K562 treated with DMSO at 1 percent for 4 hours (cell line): Measurements from ENCODE around the gene S100A8. TPM values are rescaled to one million over a fixed set of nuclear protein-coding genes. Genes with fewer than 3 reads are reported as not detected.

Source experiments
- total RNA-seq: library from RNA; unstranded; fragments of 300-600 nt; gene quantifications from 2 replicates; pipeline ENCODE4 v1.2.3, GENCODE V29; 2022; ENCODE audit not compliant: insufficient read depth

The S100A8 gene
- not detected in 2 replicates for total RNA-seq

DNA sequence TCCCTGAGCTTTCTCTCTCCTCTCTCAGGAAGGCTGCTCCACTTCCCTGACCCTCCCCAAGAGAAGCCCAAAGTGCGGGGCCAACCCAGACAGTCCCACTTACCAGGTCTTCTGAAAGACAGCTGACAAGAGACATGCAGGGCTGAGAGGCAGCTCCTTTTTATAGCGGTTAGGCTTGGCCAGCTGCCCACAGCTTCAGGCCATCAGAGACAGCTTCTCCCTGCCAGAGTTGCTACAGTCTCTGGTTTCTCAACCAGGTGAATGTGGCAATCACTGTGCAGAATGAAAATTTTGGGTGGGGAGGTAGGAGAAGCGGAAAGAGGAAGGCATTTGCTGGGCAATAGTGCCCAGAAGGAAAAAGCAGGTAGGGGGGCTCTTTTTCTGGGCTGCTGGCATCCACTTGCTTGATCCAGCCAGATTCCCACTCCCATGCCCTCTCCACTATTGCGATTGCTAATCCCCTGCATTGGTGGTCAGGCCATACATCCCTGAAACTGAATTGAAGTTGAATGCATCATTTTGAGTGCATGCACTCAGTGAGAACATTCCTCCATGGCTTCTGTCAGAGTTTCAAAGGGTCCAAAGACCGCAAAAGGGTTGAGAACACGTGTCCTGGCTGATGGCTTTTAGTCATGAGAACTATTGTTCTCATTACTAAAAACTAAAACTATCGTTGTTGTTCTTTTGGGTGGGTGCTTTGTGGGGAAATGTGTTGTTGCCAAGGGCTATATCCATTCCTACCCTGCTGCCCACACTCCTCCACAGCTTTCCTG lies at the start of gene S100A8:
S100A8 (minus strand) TSS at position 136 of the 773 bp plus-strand sequence. CDS start 538 bp downstream, outside the sequence.

DNA sequence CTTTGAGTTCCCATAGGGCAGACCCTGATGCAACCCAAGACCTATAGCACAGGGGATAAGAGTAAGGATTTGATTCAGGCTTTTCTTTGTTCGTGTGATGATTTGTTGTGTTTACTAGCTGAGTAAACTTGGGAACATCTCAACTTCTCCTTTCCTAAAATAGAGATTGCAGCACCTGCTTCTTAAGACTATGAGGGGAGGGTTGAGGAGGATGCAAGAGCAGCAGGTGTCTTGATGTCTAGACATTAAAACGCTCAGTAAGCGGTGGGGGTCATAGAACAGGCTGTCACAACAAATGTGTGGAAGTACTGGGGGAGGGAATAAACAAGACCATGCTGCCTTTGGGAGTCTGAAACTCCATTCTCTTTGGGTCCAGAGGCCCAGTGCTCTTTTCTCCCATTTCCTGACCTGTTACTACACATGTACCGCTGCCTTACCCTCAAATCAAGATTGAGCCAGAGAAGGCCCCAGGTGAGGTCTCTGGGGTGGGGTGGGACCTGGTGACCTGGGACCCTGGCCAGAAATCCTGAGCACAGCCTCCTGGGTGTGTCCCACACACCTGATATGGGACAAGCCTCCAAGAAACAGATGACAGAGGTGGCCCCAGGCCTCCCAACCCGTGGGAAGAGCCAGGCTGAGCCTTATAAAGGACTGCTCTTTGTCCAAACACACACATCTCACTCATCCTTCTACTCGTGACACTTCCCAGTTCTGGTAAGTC lies 25.1 kb upstream of the S100A8 start, which contains the start of gene S100A7A:
S100A7A (plus strand) TSS at position 671 of the 721 bp plus-strand sequence. CDS start 1,563 bp downstream, outside the sequence.

DNA sequence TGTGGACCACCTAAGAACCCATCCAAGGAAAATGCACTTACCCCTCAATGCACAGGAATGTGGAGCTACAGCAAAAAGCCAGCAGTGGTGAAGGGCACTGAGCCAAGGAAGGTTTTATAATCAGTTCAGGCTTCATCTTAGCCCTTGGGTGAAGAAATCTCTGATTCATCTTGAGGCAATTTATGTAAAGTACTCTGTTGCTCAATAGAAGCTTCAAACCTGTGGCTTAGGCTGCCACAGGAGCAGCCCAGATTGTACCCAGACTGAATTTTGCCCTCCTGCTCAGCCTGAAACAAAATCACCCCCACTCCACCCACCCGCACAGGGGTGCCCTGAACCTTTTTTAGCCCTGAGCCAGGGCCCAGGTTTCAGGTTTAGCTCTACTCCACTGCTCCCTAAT lies 15.4 kb downstream of the S100A8 start, which contains the start of gene S100A12:
S100A12 (minus strand) TSS at position 111 of the 400 bp plus-strand sequence. CDS start 1,029 bp downstream, outside the sequence.

DNA sequence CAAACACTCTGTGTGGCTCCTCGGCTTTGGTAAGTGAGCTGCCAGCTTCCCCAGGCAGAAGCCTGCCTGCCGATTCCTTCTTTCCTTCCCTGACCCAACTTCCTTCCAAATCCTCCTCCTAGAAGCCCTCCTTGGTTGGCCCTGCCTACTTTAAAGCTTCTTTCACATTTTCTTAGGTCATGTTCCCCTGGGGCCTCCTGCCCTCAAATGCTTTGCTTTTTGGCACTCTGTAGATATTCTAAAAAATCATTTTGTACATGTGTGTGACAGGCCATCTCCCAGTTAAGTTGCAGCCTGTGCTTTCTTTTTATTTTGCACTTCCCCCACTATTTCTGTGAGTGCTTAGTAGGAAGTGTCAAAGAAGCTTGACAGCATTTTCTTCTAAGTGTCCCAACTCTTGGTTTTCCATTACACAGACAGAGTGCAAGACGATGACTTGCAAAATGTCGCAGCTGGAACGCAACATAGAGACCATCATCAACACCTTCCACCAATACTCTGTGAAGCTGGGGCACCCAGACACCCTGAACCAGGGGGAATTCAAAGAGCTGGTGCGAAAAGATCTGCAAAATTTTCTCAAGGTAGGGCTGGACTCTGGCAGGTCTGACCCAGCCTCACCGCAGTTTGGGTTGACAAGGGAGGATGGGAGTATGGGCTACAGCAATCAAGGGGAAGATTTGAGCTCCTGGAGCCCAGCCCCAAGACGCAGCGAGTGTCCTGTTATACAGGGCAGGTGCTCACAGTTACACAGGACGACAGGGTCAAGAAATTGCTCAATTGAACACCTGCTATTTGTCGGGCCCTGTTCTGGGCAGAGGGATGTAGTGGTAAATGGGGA lies 32.8 kb downstream of the S100A8 start, which contains the start of gene S100A9:
S100A9 (plus strand) TSS at position 2 of the 838 bp plus-strand sequence; CDS start at position 432, 430 bp downstream.

DNA sequence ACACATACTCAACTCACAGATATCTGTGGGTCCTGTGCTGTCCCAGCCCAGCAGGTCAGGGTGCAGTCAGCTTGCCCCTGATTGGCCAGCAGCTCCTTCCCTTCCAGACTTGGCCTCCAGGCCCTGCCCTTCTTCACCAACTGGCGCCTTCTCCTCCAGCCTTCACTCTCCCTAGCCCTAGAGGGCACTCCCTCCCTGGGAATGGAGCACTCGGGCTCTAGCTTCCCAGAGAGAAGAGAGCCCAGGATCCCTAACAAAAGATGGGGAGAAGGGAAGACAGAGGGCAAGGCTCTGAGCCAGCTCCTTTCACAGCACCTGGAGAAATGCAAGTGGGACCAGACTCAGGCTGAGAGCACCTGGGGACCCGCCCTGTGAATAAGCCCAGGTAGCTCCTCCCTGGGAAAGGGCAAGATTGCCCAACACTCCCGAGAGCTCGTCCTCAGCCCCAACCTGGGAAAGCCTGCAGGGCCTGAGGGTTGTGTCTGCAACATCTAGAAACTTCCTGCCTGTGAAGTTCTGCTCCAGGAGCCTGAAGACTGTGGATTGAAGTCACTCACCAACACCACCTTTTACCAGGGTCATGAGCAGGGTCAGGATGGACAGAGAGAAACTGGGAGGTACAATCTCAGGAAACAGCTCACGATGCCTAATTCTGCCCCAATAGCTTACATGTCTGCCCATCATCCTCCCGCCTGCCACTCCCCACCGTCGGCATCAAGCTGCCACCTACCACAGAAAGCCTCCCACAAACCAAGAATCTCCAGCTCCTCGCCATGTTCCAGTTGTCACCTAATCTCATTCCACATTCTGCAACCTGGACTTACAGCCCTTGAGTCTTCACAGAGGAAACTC lies 42.1 kb downstream of the S100A8 start, which contains the start of gene PGLYRP4:
PGLYRP4 (minus strand) TSS at position 331 of the 852 bp plus-strand sequence. CDS start 909 bp downstream, outside the sequence.

Other genes starting within 250 kb of the S100A8 start
- not detected in 2 replicates for gene SPRR2G, start 240.2 kb downstream of the S100A8 start, total RNA-seq
- gene LELP1, start 187.6 kb downstream of the S100A8 start, total RNA-seq: not detected in 2 replicates
- gene PRR9, start 173.5 kb downstream of the S100A8 start, total RNA-seq: 1.4 and 1.7 TPM in 2 replicates
- not detected in 2 replicates for gene LORICRIN, start 131.4 kb downstream of the S100A8 start, total RNA-seq
- 1.4 and 1.9 TPM in 2 replicates for gene PGLYRP3, start 78.1 kb downstream of the S100A8 start, total RNA-seq
- gene PGLYRP4, start 42.2 kb downstream of the S100A8 start, total RNA-seq: 2.2 and 2.3 TPM in 2 replicates
- gene S100A9, start 33.2 kb downstream of the S100A8 start, total RNA-seq: not detected in 2 replicates
- gene S100A12, start 15.5 kb downstream of the S100A8 start, total RNA-seq: not detected in 2 replicates
- gene S100A7A, start 25.4 kb upstream of the S100A8 start, total RNA-seq: not detected in 2 replicates
- not detected in 2 replicates for gene S100A7, start 69.6 kb upstream of the S100A8 start, total RNA-seq
- gene S100A6, start 144.9 kb upstream of the S100A8 start, total RNA-seq: 23.2 and 29.1 TPM in 2 replicates
- not detected in 2 replicates for gene S100A5, start 149.9 kb upstream of the S100A8 start, total RNA-seq
- gene S100A4, start 154.7 kb upstream of the S100A8 start, total RNA-seq: 12.2 and 17.9 TPM in 2 replicates
- not detected in 2 replicates for gene S100A3, start 158.2 kb upstream of the S100A8 start, total RNA-seq
- gene S100A2, start 174.8 kb upstream of the S100A8 start, total RNA-seq: not detected in 2 replicates
- 5.0 and 5.1 TPM in 2 replicates for gene S100A16, start 222.1 kb upstream of the S100A8 start, total RNA-seq
- gene S100A14, start 225.3 kb upstream of the S100A8 start, total RNA-seq: not detected in 2 replicates
- gene S100A13, start 236.4 kb upstream of the S100A8 start, total RNA-seq: 134 and 148 TPM in 2 replicates
- gene S100A1, start 237.4 kb upstream of the S100A8 start, total RNA-seq: 74.1 and 76.0 TPM in 2 replicates
- 46.5 and 61.4 TPM in 2 replicates for gene CHTOP, start 243.0 kb upstream of the S100A8 start, total RNA-seq